CD4-positive, alpha-beta T cell treated with Interleukin-15 for 1 hour (primary cell): ENCODE results near the gene IFT81.
"Not testable (repeated sequence)": the region's sequence is repeated elsewhere in the genome, so short reads cannot be mapped to it uniquely, and the experiment has no call there.

ENCODE experiments used
- DNase-seq: peaks from one replicate; pipeline ENCODE4 v3.0.0-alpha.2; 2020

The IFT81 gene

GRCh38 chr12:110109037-110109836 lies 14.9 kb upstream of the IFT81 start:
- DNase-seq: no peak

- DNase-seq: no peak
Observed at GRCh38 chr12:110109837-110110535, 14.2 kb upstream of the IFT81 start.

- DNase-seq: no peak
Observed at GRCh38 chr12:110111476-110112334, 12.5 kb upstream of the IFT81 start.

GRCh38 chr12:110112335-110112660 lies 11.9 kb upstream of the IFT81 start:
- no peak for DNase-seq

GRCh38 chr12:110114528-110114937 lies 9.6 kb upstream of the IFT81 start:
- no peak for DNase-seq

- no peak for DNase-seq
Observed at GRCh38 chr12:110115675-110116074, 8.5 kb upstream of the IFT81 start.

GRCh38 chr12:110116623-110117022 lies 7.5 kb upstream of the IFT81 start:
- DNase-seq: no peak

GRCh38 chr12:110117210-110117609 lies 6.9 kb upstream of the IFT81 start:
- not testable (repeated sequence) for DNase-seq

GRCh38 chr12:110117956-110118685 lies 6.0 kb upstream of the IFT81 start:
- DNase-seq: no peak

GRCh38 chr12:110122929-110123328 lies 1.2 kb upstream of the IFT81 start:
- DNase-seq: no peak

- no peak for DNase-seq
Observed at GRCh38 chr12:110123919-110124268, 263 bp upstream of the IFT81 start.

GRCh38 chr12:110126557-110126956 lies 2.4 kb downstream of the IFT81 start:
- no peak for DNase-seq

- no peak for DNase-seq
Observed at GRCh38 chr12:110134691-110135411, 10.7 kb downstream of the IFT81 start.

- DNase-seq: no peak
Observed at GRCh38 chr12:110135806-110136205, 11.6 kb downstream of the IFT81 start.

GRCh38 chr12:110137786-110138185 lies 13.6 kb downstream of the IFT81 start:
- no peak for DNase-seq

- no peak for DNase-seq
Observed at GRCh38 chr12:110141389-110141788, 17.2 kb downstream of the IFT81 start.

GRCh38 chr12:110146986-110147385 lies 22.8 kb downstream of the IFT81 start:
- no peak for DNase-seq

- DNase-seq: no peak
Observed at GRCh38 chr12:110149086-110149660, 25.0 kb downstream of the IFT81 start.

GRCh38 chr12:110156766-110157165 lies 32.6 kb downstream of the IFT81 start:
- DNase-seq: no peak

GRCh38 chr12:110157539-110157938 lies 33.4 kb downstream of the IFT81 start:
- no peak for DNase-seq

- no peak for DNase-seq
Observed at GRCh38 chr12:110159671-110160245, 35.6 kb downstream of the IFT81 start.
